H1 (cell line): ENCODE measurements around the gene NFYA. TPM values are rescaled to one million over a fixed set of nuclear protein-coding genes. Genes with fewer than 3 reads are reported as not detected.

Source experiments
- CTCF ChIA-PET: fragments of 300-600 bp; sonication (Branson Sonifier 250); formaldehyde crosslinking; loops from one replicate; lab custom pipeline; 2021; ENCODE audit not compliant: partially characterized antibody; lab: Charles Lee
- POLR2A ChIA-PET: fragments of 300-600 bp; sonication (Branson Sonifier 250); formaldehyde crosslinking; loops from one replicate; lab custom pipeline; 2021; ENCODE audit warnings: inconsistent platforms; ENCODE audit not compliant: partially characterized antibody; lab: Charles Lee
- DNase-seq, 2 experiments: peaks; one replicate each; pipeline versions ENCODE4 v3.0.0 to v3.0.0-alpha.2; 2010 to 2022; ENCODE audit warnings: low spot score in 2 of 2, low read depth in 1 of 2, mixed read lengths in 1 of 2
- FAIRE-seq: peaks from 2 replicates; lab custom pipeline; 2011; peaks lifted over from hg19 to GRCh38; lab: Jason Lieb, UNC
- H2AFZ ChIP-seq: 2 replicates; pipeline ENCODE4 v1.8.1; 2012; ENCODE audit warnings: low read length, inconsistent platforms
- H2AK5ac ChIP-seq: 2 replicates; pipeline ENCODE4 v1.6.1; 2013; ENCODE audit warnings: low read depth, low read length
- H2BK120ac ChIP-seq: replicated peaks from 2 replicates; pipeline ENCODE3; 2013; ENCODE audit warnings: low read depth, low read length, inconsistent platforms
- H2BK12ac ChIP-seq: 2 replicates; pipeline ENCODE4 v1.6.1; 2013; ENCODE audit warnings: low read depth, low read length
- H2BK15ac ChIP-seq: 2 replicates; pipeline ENCODE4 v1.6.1; 2013; ENCODE audit warnings: low read length
- H2BK20ac ChIP-seq: 2 replicates; pipeline ENCODE4 v1.6.1; 2013; ENCODE audit warnings: low read length
- H2BK5ac ChIP-seq: 2 replicates; pipeline ENCODE4 v1.6.1; 2013; ENCODE audit warnings: low read depth, low read length
- H3K14ac ChIP-seq: 2 replicates; pipeline ENCODE4 v1.6.1; 2013; ENCODE audit warnings: inconsistent platforms; ENCODE audit not compliant: insufficient read length
- H3K18ac ChIP-seq: 2 replicates; pipeline ENCODE4 v1.6.1; 2013; ENCODE audit warnings: low read length; ENCODE audit errors: extremely low read depth
- H3K23ac ChIP-seq: 2 replicates; pipeline ENCODE4 v1.6.1; 2013; ENCODE audit warnings: inconsistent platforms; ENCODE audit not compliant: insufficient read length
- H3K23me2 ChIP-seq: 2 replicates; pipeline ENCODE4 v1.6.1; 2013; ENCODE audit warnings: low read depth, low read length
- H3K27ac ChIP-seq: 2 replicates; pipeline ENCODE4 v1.6.1; 2011; ENCODE audit warnings: low read depth, low read length, inconsistent platforms
- H3K27me3 ChIP-seq, 4 experiments: replicated peaks in 1 of 4; 1 replicate in 1 of 4; 2 replicates in 3 of 4; pipeline versions ENCODE4 v1.6.1 to v1.8.1; 2011 to 2013; ENCODE audit warnings: low read length in 3 of 4, mild to moderate bottlenecking in 3 of 4, inconsistent platforms in 2 of 4, mixed read lengths in 2 of 4, moderate library complexity in 1 of 4; ENCODE audit not compliant: control insufficient read depth in 3 of 4, insufficient read depth in 3 of 4; ENCODE audit errors: extremely low read depth in 1 of 4
- H3K36me3 ChIP-seq, 4 experiments: 2 replicates each; pipeline versions ENCODE4 v1.6.1 to v1.8.1; 2011 to 2013; ENCODE audit warnings: mild to moderate bottlenecking in 4 of 4, low read length in 3 of 4, moderate library complexity in 2 of 4, control low read depth in 1 of 4, inconsistent platforms in 1 of 4; ENCODE audit not compliant: insufficient read depth in 4 of 4, control insufficient read depth in 2 of 4
- H3K4ac ChIP-seq: replicated peaks from 2 replicates; pipeline ENCODE3; 2013; ENCODE audit warnings: low read length, low read depth, mixed read lengths, inconsistent platforms; ENCODE audit not compliant: insufficient read length
- H3K4me1 ChIP-seq, 4 experiments: replicated peaks in 1 of 4; 1 replicate in 1 of 4; 2 replicates in 3 of 4; pipeline versions ENCODE4 v1.6.1 to v1.8.1; 2011 to 2013; ENCODE audit warnings: low read length in 3 of 4, inconsistent platforms in 2 of 4, mixed read lengths in 1 of 4; ENCODE audit not compliant: insufficient read depth in 4 of 4, control insufficient read depth in 3 of 4
- H3K4me2 ChIP-seq, 2 experiments: 2 replicates each; pipeline versions ENCODE4 v1.6.1 to v1.8.1; 2011 to 2013; ENCODE audit warnings: low read depth in 2 of 2, low read length in 2 of 2, control low read depth in 1 of 2, inconsistent platforms in 1 of 2, mild to moderate bottlenecking in 1 of 2; ENCODE audit not compliant: insufficient read depth in 1 of 2
- H3K4me3 ChIP-seq, 4 experiments: fragments of 200-600, 300-600 bp in 1 of 4; sonication (generic), shearing (Covaris generic), sonication (Bioruptor Twin) in 1 of 4; 2 replicates each; pipeline versions ENCODE4 v1.5.1 to v1.8.1; 2011 to 2016; ENCODE audit warnings: low read length in 4 of 4, low read depth in 3 of 4, control low read depth in 2 of 4, inconsistent platforms in 2 of 4, mild to moderate bottlenecking in 2 of 4, mixed read lengths in 1 of 4, moderate library complexity in 1 of 4; ENCODE audit not compliant: insufficient read depth in 2 of 4; ENCODE audit errors: extremely low read depth in 1 of 4
- H3K56ac ChIP-seq: replicated peaks from 2 replicates; pipeline ENCODE3; 2013; ENCODE audit warnings: low read depth, mild to moderate bottlenecking, mixed read lengths, low read length, inconsistent platforms; ENCODE audit not compliant: insufficient read length
- H3K79me1 ChIP-seq: 2 replicates; pipeline ENCODE4 v1.6.1; 2013; ENCODE audit warnings: low read depth, low read length, control low read depth
- H3K79me2 ChIP-seq, 2 experiments: 2 replicates each; pipeline versions ENCODE4 v1.6.1 to v1.8.1; 2012 to 2013; ENCODE audit warnings: low read length in 2 of 2, mild to moderate bottlenecking in 2 of 2, inconsistent platforms in 1 of 2; ENCODE audit not compliant: insufficient read depth in 2 of 2, control insufficient read depth in 1 of 2
- H3K9ac ChIP-seq, 4 experiments: replicated peaks in 1 of 4; 1 replicate in 1 of 4; 2 replicates in 3 of 4; pipeline versions ENCODE4 v1.6.1 to v1.8.1; 2011 to 2013; ENCODE audit warnings: low read depth in 3 of 4, low read length in 3 of 4, control low read depth in 2 of 4, mild to moderate bottlenecking in 2 of 4, moderate library complexity in 2 of 4, inconsistent platforms in 1 of 4; ENCODE audit errors: extremely low read depth in 1 of 4
- H3K9me3 ChIP-seq, 2 experiments: 2 replicates each; pipeline versions ENCODE4 v1.6.1 to v1.8.1; 2012 to 2013; ENCODE audit warnings: mild to moderate bottlenecking in 2 of 2, moderate library complexity in 2 of 2, control low read depth in 1 of 2, inconsistent platforms in 1 of 2, low read depth in 1 of 2, low read length in 1 of 2, mixed read lengths in 1 of 2; ENCODE audit not compliant: insufficient read depth in 2 of 2
- H4K20me1 ChIP-seq, 2 experiments: replicated peaks in 1 of 2; 2 replicates each; pipeline versions ENCODE3 to v1.8.1; 2011 to 2013; ENCODE audit warnings: inconsistent platforms in 2 of 2, low read length in 2 of 2, mild to moderate bottlenecking in 1 of 2; ENCODE audit not compliant: insufficient read depth in 2 of 2, control insufficient read depth in 1 of 2
- H4K5ac ChIP-seq: 2 replicates; pipeline ENCODE4 v1.6.1; 2013; ENCODE audit warnings: low read length, low read depth, mixed read lengths, inconsistent platforms; ENCODE audit not compliant: insufficient read length
- H4K8ac ChIP-seq: 2 replicates; pipeline ENCODE4 v1.8.0; 2013; ENCODE audit warnings: mild to moderate bottlenecking, moderate library complexity, low read length, inconsistent platforms; ENCODE audit not compliant: insufficient read depth; ENCODE audit errors: extremely low read depth
- H4K91ac ChIP-seq: replicated peaks from 2 replicates; pipeline ENCODE3; 2013; ENCODE audit warnings: low read length, mixed read lengths, inconsistent platforms; ENCODE audit not compliant: insufficient read length
- CBX8 ChIP-seq: fragments of 300-800, 300-1000 bp; sonication (generic); IDR thresholded peaks from 2 replicates; pipeline ENCODE4 v1.7.1; 2016; ENCODE audit warnings: low read depth, low read length, borderline replicate concordance
- CTCF ChIP-seq, 3 experiments: IDR thresholded peaks; 1 replicate in 2 of 3; 2 replicates in 1 of 3; pipeline versions ENCODE4 v1.5.1 to v1.6.1; 2011; ENCODE audit warnings: low read length in 3 of 3, mild to moderate bottlenecking in 3 of 3, inconsistent platforms in 2 of 3, low read depth in 1 of 3, moderate library complexity in 1 of 3; ENCODE audit not compliant: insufficient read depth in 1 of 3; ENCODE audit errors: control extremely low read depth in 1 of 3
- GABPA ChIP-seq: IDR thresholded peaks from 2 replicates; pipeline ENCODE4 v1.6.1; 2011; ENCODE audit warnings: mild to moderate bottlenecking, low read length, moderate library complexity, borderline replicate concordance; ENCODE audit not compliant: insufficient read depth
- HDAC2 ChIP-seq, 2 experiments: fragments of 300-600 bp in 1 of 2; sonication (generic) in 1 of 2; IDR thresholded peaks; 2 replicates each; pipeline ENCODE4 v1.6.1; 2011 to 2012; ENCODE audit warnings: low read depth in 2 of 2, low read length in 2 of 2, mild to moderate bottlenecking in 2 of 2, moderate library complexity in 2 of 2, borderline replicate concordance in 1 of 2, inconsistent platforms in 1 of 2
- HDAC6 ChIP-seq: IDR thresholded peaks from one replicate; pipeline ENCODE4 v1.7.1; 2012; ENCODE audit warnings: low read depth, mild to moderate bottlenecking, inconsistent platforms, low read length, moderate library complexity
- KDM4A ChIP-seq: IDR thresholded peaks from one replicate; pipeline ENCODE4 v1.7.1; 2012; ENCODE audit warnings: low read depth, mild to moderate bottlenecking, moderate library complexity, low read length, inconsistent platforms; ENCODE audit not compliant: severe bottlenecking
- POU5F1 ChIP-seq: IDR thresholded peaks from 2 replicates; pipeline ENCODE4 v1.6.1; 2011; ENCODE audit warnings: low read depth, mild to moderate bottlenecking, low read length, moderate library complexity
- SIX5 ChIP-seq: IDR thresholded peaks from 2 replicates; pipeline ENCODE4 v1.6.1; 2011; ENCODE audit warnings: mild to moderate bottlenecking, low read depth, low read length
- SUZ12 ChIP-seq: fragments of 200-600 bp; sonication (generic); IDR thresholded peaks from 2 replicates; pipeline ENCODE4 v1.6.1; 2012; ENCODE audit warnings: mild to moderate bottlenecking, inconsistent platforms, low read length, moderate library complexity, mixed read lengths
- TAF7 ChIP-seq: optimal IDR thresholded peaks from 2 replicates; pipeline ENCODE3; 2011; ENCODE audit warnings: low read depth, mild to moderate bottlenecking, inconsistent platforms, low read length, moderate library complexity, borderline replicate concordance
- ZNF274 ChIP-seq: IDR thresholded peaks from 2 replicates; pipeline ENCODE4 v1.7.0; 2012; ENCODE audit warnings: low read length, borderline replicate concordance; ENCODE audit errors: extremely low read depth
- WGBS, 2 experiments: shearing (Covaris generic) in 1 of 2; methylation state at CpG; one replicate each; pipeline versions ENCODE4 v1.1.6 to v1.1.7; 2013 to 2015; ENCODE audit warnings: low lambda C conversion rate in 2 of 2, mixed read lengths in 2 of 2, inconsistent platforms in 1 of 2, low coverage in 1 of 2, missing lambda C conversion rate in 1 of 2; ENCODE audit not compliant: insufficient replicate concordance in 2 of 2, insufficient coverage in 1 of 2, insufficient read length in 1 of 2; ENCODE audit errors: extremely low coverage in 1 of 2, missing lambda C conversion rate in 1 of 2; 5-methylcytosine and 5-hydroxymethylcytosine counted together
- polyA plus RNA-seq, 7 experiments: library from polyadenylated mRNA; depleted of rRNA in 3 of 7; stranded (reverse) in 5 of 7; unstranded in 2 of 7; fragments of >200 nt in 5 of 7; fragments of 200-250 nt in 2 of 7; gene quantifications; 1 replicate in 5 of 7; 2 replicates in 1 of 7; 4 replicates in 1 of 7; pipeline versions ENCODE4 v1.2.1 to v1.2.3, GENCODE V29; 2011 to 2013; ENCODE audit warnings: missing spikeins in 2 of 7, mixed read lengths in 2 of 7
- total RNA-seq: library from RNA; stranded (reverse); fragmentation: NEBNext Ultra II Directional; extraction: Animal tissue kit (Norgen Biotek cat#: 25700); gene quantifications from 2 replicates; pipeline ENCODE4 v1.2.1, GENCODE V29; 2021

Gene NFYA
- total and polyA plus RNA-seq, 2 of the 8 experiments (the other 6 are each of a cell fraction or from before 2014, with no cell fraction given) = 19.8 to 33.7 TPM

- Histone ChIP-seq H2AK5ac (no peak overlapping the region), H3K27ac (no peak overlapping the region), H3K36me3 (no peaks in the 10 kb centered on the region), H2AFZ (no peak overlapping the region), H3K9ac (no peak overlapping the region), H3K4me2 (no peak overlapping the region), H4K20me1 (no peaks in the 10 kb centered on the region), H3K23me2 (no peaks in the 10 kb centered on the region), H3K27me3 (no peaks in the 10 kb centered on the region), H3K4ac (no peak overlapping the region), H2BK120ac (no peak overlapping the region), H2BK15ac (no peak overlapping the region), H3K18ac (no peak overlapping the region), H3K9me3 (no peaks in the 10 kb centered on the region), H4K8ac (no peak overlapping the region), H3K23ac (no peak overlapping the region), H4K5ac (no peak overlapping the region), H3K4me1 (peaks cover 0 to 5% (median 0%) of the 10 kb centered on the region in 4 experiments; a peak in 2 of 7 replicates), H3K79me2 (no peaks in the 10 kb centered on the region), H2BK5ac (no peak overlapping the region), H2BK12ac (no peak overlapping the region), H2BK20ac (no peak overlapping the region), H4K91ac (no peak overlapping the region), H3K14ac (no peak overlapping the region), H3K79me1 (no peaks in the 10 kb centered on the region), H3K4me3 (no peak overlapping the region), H3K56ac (no peak overlapping the region)
- ChIA-PET POLR2A (interaction anchor here (2.0 kb wide), 1 partner anchor 8 kb away, joined by 5 read pairs; no protein-coding TSS in a partner anchor), CTCF (interaction anchor here (0.9 to 6.7 kb wide), 13 partner anchors 8 to 275 kb away, joined by 3 to 48 read pairs (median 9); partner anchors contain the start of genes TSPO2 and UNC5CL)
- 94% methylated on average over 3 of the region's 3 CpGs; no CpG with 5 or more reads in 1 of the 2 experiments for WGBS, 2 experiments
- DNase-seq (no peak), FAIRE-seq (no peak)
- TF ChIP-seq SIX5 (no peak), GABPA (no peak), SUZ12 (no peak), CTCF (IDR thresholded peaks at IDR 0.05; ENCODE audit: control extremely low read depth in 1 of 3, insufficient read depth in 1 of 3, low read depth in 1 of 3, low read length in 3 of 3) (no peak), POU5F1 (no peak), HDAC6 (no peak), CBX8 (no peak), HDAC2 (IDR thresholded peaks at IDR 0.05; ENCODE audit: borderline replicate concordance in 1 of 2, low read depth in 2 of 2, low read length in 2 of 2) (no peak), TAF7 (no peak), ZNF274 (no peak), KDM4A (no peak)
These were observed 17.6 kb upstream of the NFYA start for GRCh38 chr6:41055149-41055548.
